GM21576 (cell line): ENCODE measurements around the gene ACTL10.

Experiments
- ATAC-seq: cut with Tn5 transposase; IDR thresholded peaks from one replicate; pipeline ENCODE4 v1.9.1; 2021; ENCODE audit warnings: mild to moderate bottlenecking, moderate library complexity; ENCODE audit not compliant: unreplicated experiment

Gene ACTL10

DNA sequence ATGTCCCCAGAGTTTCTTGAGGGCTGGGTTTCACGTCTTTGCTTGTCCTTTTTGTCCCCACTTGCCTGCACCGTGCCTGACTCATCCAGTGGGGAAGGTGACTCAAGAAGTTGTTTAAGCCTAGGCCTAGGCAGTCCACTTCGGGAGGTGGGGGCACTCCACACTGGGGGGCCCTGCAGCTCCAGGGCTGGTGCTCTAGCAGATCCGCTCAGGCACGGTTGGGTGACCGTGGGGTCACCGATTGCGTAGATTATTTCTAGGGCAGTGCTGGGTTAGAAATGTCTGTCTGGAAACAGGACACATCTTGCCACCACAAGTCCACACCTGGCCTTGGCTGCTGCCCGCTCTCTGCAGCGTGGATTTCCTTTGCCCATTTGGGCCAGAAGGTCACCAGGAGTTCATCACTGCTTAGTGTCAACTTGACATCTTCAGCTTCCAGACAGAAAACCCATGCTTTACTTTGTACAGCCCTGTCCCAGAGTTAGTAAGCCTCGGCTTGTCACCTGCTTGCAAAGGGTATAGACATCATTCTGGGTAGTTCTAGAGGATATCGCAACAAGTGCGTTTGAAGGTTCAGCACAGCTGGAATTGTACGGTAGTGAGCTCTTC lies 18.2 kb upstream of the ACTL10 start:
- ATAC-seq = no peak

DNA sequence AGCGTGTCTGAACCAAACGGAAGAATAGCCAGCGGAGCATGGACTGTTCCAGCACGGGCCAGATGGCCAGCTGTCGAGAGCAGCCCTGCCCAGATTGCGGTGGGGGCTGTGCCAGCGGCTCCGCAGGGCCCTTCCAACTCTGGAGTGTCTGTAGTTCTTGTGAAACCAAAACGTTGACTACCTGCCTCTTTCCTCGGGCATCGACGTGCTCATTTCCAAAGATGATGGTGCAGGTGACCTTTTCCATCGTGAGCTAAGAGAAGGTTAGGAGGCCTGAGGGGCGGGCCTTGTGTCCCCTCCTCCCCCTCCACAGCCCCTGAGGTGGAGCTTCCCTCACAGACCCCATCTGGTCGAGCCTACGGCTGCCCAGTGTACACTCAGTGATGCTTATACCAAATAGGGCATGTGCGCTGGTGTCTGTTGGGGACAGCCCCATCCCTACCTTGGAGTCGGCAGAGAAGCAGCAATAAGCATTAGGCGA lies 17.5 kb upstream of the ACTL10 start:
- no peak for ATAC-seq

DNA sequence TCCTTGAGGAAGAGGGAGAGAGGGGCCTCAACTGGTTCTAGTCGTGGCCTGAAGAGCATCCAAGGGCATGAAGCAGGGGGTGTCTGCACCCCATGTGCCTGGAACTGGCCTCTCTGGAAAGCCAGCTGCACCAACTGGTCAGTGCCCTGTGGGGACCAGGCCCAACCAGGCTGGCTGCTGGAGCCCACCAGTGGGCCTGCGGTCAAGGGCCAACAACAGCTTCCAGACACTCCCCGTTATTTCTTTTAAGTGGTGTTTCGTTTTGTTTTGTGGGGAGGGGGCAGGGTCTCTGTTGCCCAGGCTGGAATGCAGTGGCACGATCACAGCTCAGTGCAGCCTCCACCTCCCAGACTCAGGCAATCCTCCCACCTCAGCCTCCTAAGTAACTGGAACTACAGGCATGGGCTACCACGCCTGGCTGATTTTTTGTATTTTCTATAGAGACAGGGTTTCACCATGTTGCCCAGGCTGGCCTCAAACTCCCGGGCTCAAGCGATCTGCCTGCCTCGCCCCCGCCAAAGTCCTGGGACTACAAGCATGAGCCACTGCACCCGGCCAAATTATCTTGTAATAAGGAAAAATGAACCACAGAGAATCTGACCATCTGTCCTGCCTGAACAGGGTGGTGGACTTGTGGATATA lies 16.5 kb upstream of the ACTL10 start:
- ATAC-seq = no peak

GRCh38 chr20:33650753-33651561 lies 15.8 kb upstream of the ACTL10 start:
- no peak for ATAC-seq

GRCh38 chr20:33651562-33652048 lies 15.1 kb upstream of the ACTL10 start:
- no peak for ATAC-seq

GRCh38 chr20:33653218-33653899 lies 13.4 kb upstream of the ACTL10 start:
- ATAC-seq = no peak

DNA sequence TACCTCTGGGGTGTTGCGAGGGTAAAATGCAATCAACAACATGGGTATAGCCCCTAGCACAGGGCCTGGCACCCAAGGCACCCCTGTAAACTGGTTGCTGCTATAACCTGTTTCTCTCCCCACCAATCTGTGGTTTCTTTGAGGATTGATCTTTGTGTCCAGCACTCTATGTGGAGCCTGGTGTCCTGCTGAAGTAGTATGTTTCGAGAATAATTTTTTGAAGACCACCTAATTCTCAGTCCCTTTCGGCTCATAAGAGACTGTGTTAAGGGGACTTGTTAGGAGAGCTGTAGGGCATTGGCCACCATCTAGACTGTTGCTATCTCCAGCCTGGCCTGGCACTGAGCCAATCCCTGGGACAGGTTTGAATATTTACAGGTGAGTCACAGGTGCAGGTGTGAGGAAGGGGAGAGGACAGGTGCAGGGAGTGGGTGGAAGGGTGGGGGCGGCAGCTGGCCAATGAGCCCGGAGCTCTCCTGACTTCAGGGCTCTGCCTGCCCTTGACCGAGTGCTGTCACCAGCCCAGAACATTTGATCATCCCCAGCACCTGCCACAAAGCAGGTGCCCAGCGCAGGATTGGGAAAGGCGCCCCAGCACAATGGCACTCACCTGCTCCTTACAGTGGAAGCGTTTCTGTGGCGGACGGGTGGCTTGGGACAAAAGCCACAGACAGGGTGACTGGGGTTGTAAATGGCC lies 12.7 kb upstream of the ACTL10 start:
- ATAC-seq = no peak

GRCh38 chr20:33654680-33655161 lies 12.0 kb upstream of the ACTL10 start:
- no peak for ATAC-seq

- no peak for ATAC-seq
Observed at GRCh38 chr20:33655164-33655563, 11.6 kb upstream of the ACTL10 start.

DNA sequence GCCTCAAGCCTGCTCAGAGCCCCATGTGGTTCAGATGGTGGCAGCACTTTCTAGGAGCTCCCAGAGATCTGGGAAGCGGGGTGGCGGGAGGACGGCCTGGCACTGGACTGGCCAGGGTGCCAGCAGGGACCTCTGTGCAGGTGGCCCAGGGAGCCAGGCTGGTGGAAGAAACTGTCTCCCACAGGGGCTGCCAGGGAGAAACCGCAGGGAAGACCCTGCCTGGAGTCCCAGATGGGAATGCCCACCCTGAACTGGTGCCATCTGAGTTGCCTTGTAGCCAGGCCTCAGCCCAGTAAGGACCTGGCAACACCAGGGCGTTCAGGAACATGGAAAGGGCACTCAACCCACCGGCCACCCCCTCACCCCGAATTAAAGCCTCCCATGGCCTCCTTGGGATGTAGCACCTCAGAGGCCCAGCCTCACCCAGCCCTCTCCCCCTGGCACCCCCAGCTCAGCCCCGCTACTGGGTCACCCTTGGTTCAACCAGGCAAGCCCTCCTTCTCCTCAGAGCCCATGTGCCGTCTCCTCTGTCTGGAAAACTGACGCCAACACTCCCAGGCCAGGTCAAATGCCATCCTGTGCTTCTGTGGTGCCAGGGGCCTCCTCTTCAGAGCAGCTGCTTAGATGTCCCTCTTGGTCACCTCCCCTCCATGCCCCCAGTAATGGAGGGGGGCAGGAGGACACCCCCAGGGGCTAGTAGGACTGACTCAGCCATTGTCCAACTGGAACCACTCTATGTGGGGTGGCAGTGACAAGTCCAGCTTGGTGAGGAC lies 10.5 kb upstream of the ACTL10 start:
- no peak for ATAC-seq

- no peak for ATAC-seq
Observed at GRCh38 chr20:33656783-33657703, 9.7 kb upstream of the ACTL10 start.

- no peak for ATAC-seq
Observed at GRCh38 chr20:33657704-33658095, 9.0 kb upstream of the ACTL10 start.

DNA sequence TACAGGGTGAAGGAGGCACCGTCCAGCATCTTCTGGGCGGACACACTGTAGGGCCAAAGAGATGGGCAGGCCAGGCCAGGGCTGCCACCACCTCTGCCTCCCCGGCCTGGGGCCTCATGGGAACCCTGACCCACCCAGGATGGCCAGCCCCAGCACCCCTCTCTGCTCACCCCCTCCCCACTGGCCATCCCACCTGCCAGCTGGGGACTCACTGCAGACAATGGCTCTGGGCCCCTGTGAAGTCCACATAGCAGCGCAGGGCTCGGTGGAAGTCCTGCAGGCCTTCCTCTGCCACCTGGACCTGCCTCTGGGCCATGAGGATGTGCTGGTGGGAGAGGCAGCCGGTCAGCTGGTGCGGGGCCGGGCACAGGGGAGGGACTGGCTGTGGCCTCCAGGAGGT lies 8.2 kb upstream of the ACTL10 start:
- no peak for ATAC-seq

DNA sequence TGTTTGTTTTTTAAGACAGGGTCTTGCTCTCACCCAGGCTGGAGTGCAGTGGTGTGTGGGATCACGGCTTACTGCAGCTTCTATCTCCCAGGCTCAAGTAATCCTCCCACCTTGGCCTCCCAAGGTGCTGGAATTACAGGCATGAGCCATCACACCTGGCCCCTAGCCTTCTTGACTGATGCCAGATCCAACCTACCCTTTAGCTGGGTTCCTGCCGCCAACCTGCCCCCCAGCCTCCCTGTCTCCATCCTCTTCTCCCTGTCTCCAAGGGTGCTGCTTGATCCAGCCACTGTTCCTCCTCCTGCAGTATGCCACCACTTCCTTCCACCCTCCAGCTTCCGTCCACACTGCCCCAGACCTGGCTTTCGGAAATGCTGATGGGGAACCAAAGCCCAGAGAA lies 7.8 kb upstream of the ACTL10 start:
- ATAC-seq = no peak

DNA sequence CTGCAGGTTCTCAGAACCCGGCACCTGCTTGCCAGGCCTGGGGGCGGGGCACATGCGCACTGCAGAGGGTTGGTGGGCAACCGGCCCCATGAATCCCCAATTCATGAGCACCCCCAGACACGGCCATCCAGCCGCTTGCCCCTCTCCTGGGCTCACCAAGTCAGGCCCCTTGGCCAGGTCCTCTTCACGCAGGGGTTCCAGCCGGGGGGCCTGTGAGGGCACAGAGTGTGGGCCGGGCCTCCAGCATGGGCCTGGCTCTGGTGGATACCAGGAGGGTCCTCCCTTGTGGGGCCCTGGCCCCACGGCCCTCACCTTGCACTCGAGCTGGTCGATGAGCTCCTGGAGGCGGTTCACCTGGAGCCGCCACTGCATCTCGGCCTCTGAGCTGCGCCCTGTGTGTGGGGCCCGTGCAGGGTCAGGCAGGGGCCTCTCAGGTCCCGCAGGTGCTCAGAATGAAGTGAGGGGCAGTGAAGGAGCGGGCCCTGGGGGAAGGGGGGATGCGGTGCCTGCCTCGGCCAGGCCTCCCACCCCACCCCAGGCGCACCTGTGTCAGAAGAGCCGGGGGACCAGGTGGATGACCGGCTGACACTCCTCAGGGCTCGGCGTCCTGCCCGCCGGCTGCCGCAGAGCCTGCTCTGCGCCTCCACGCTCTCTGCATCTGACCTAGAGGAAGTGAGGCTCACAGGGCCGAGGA lies 7.3 kb upstream of the ACTL10 start:
- no peak for ATAC-seq

DNA sequence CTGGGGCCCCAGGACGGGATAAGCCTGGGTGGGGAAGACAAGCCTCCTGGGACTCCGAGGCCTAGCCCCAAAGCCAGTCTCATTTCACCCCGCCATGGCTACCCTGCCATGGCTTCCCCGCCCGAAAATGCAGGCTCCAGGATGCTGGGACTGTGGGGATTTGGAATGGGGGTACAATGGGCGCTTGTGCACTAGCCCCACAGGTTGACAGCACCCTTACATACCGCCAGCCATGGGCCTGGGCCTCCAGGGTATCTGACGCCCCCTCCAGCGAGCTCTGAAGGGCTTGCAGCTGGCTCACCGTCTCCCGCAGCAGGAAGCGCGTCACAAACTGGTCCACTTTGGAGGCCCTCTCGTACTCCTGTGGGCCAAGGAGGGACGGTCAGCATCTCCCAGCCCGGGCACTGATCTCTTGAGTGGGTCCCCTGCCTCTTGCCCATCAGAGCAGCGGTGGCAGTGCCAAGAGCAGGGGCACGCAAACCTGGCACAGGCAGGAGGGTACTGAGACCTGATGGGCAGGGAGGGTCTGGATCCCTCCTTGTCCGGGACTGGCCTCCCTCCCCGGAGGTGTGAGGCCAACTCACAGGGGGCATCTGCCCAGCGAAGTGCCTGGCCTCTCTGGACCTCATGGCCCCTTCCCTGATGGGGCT lies 6.6 kb upstream of the ACTL10 start:
- no peak for ATAC-seq

DNA sequence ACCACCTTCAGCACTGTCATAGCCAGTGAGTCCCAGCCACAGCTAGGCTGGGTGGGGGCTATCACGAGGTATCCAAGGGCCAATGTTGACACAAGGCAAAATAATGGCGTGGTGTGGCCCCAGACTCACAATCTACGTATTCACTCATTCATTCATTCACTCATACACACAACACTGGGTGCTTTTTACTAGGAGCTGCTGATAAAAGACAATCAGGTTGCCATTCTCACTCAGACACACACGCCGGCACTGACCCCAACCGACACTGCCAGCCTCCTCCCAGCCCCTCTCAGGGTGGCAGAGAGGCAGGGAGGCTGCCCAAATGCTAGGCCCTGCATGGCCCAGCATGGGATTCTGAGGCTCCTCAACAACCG lies 6.1 kb upstream of the ACTL10 start:
- no peak for ATAC-seq

- no peak for ATAC-seq
Observed at GRCh38 chr20:33662172-33662571, 4.6 kb upstream of the ACTL10 start, which contains the start of gene C20orf144. Gene C20orf144 (plus strand): TSS chr20:33662327. CDS start chr20:33662346, 19 bp downstream.
